Measurements from ENCODE around the gene EXOC2.

Gene EXOC2

GRCh38 chr6:518218-518617, 174.7 kb downstream of the EXOC2 start:
- no peak for DNase-seq

- DNase-seq = no peak
Measured at GRCh38 chr6:516213-516612, 176.7 kb downstream of the EXOC2 start.

- no peak for DNase-seq
Measured at GRCh38 chr6:515267-515666, 177.7 kb downstream of the EXOC2 start.

GRCh38 chr6:514396-514978, 178.5 kb downstream of the EXOC2 start:
- no peak for DNase-seq

GRCh38 chr6:513961-514360, 179.0 kb downstream of the EXOC2 start:
- DNase-seq = no peak

GRCh38 chr6:513058-513457, 179.9 kb downstream of the EXOC2 start:
- DNase-seq = no peak

- no peak for DNase-seq
Measured at GRCh38 chr6:511488-512137, 181.3 kb downstream of the EXOC2 start.

GRCh38 chr6:509676-510075, 183.3 kb downstream of the EXOC2 start:
- DNase-seq = no peak

GRCh38 chr6:508614-509013, 184.3 kb downstream of the EXOC2 start:
- DNase-seq = no peak

GRCh38 chr6:508006-508405, 184.9 kb downstream of the EXOC2 start:
- no peak for DNase-seq

- no peak for DNase-seq
Measured at GRCh38 chr6:506920-507622, 185.9 kb downstream of the EXOC2 start.

- no peak for DNase-seq
Measured at GRCh38 chr6:506508-506907, 186.4 kb downstream of the EXOC2 start.

- DNase-seq = no peak
Measured at GRCh38 chr6:505374-505773, 187.6 kb downstream of the EXOC2 start.

GRCh38 chr6:504446-504980, 188.4 kb downstream of the EXOC2 start:
- no peak for DNase-seq

GRCh38 chr6:503610-504362, 189.2 kb downstream of the EXOC2 start:
- DNase-seq = no peak

- no peak for DNase-seq
Measured at GRCh38 chr6:502761-503160, 190.2 kb downstream of the EXOC2 start.

- no peak for DNase-seq
Measured at GRCh38 chr6:501891-502601, 190.9 kb downstream of the EXOC2 start.

- no peak for DNase-seq
Measured at GRCh38 chr6:499617-500016, 193.3 kb downstream of the EXOC2 start.

- DNase-seq = no peak
Measured at GRCh38 chr6:498795-499231, 194.1 kb downstream of the EXOC2 start.

GRCh38 chr6:497258-497657, 195.7 kb downstream of the EXOC2 start:
- DNase-seq = no peak

- DNase-seq = no peak
Measured at GRCh38 chr6:496649-497048, 196.3 kb downstream of the EXOC2 start.

- no peak for DNase-seq
Measured at GRCh38 chr6:494394-494793, 198.5 kb downstream of the EXOC2 start.

- no peak for DNase-seq
Measured at GRCh38 chr6:493840-494239, 199.1 kb downstream of the EXOC2 start.
